Activated CD4-positive, CD25-positive, alpha-beta regulatory T cell treated with anti-CD3 and anti-CD28 coated beads, Interleukin-2, amount 50 U/mL, for 24 hours (primary cell): ENCODE measurements around the gene MRTFB.

Experiments
- ATAC-seq, 2 donors: fragments of 150-1000 bp; cut with Tn5 transposase; one replicate each; pipeline ENCODE4 v1.10.0; 2021; ENCODE audit warnings: mild to moderate bottlenecking in 1 of 2, moderate library complexity in 1 of 2

The MRTFB gene

GRCh38 chr16:14187517-14188338 is 116.6 kb downstream of the MRTFB start:
- no peak for ATAC-seq

GRCh38 chr16:14193316-14193871 is 122.3 kb downstream of the MRTFB start:
- peak; percentile 96 for ATAC-seq

GRCh38 chr16:14194721-14195120 is 123.6 kb downstream of the MRTFB start:
- ATAC-seq = no peak

- no peak for ATAC-seq
Observed at GRCh38 chr16:14196011-14196410, 124.9 kb downstream of the MRTFB start.

GRCh38 chr16:14196539-14196938 is 125.4 kb downstream of the MRTFB start:
- ATAC-seq = no peak

- ATAC-seq = no peak
Observed at GRCh38 chr16:14198012-14198411, 126.9 kb downstream of the MRTFB start.

GRCh38 chr16:14198572-14198971 is 127.5 kb downstream of the MRTFB start:
- ATAC-seq = no peak

- ATAC-seq = no peak
Observed at GRCh38 chr16:14199199-14199598, 128.1 kb downstream of the MRTFB start.

GRCh38 chr16:14199624-14200023 is 128.5 kb downstream of the MRTFB start:
- ATAC-seq = no peak

- no peak for ATAC-seq
Observed at GRCh38 chr16:14202095-14202494, 131.0 kb downstream of the MRTFB start.

GRCh38 chr16:14202697-14203096 is 131.6 kb downstream of the MRTFB start:
- ATAC-seq = no peak

- no peak for ATAC-seq
Observed at GRCh38 chr16:14203166-14203565, 132.0 kb downstream of the MRTFB start.

- no peak for ATAC-seq
Observed at GRCh38 chr16:14205666-14206065, 134.5 kb downstream of the MRTFB start.

- ATAC-seq = no peak
Observed at GRCh38 chr16:14211856-14212543, 140.9 kb downstream of the MRTFB start.

- no peak for ATAC-seq
Observed at GRCh38 chr16:14215941-14216340, 144.8 kb downstream of the MRTFB start.

- no peak for ATAC-seq
Observed at GRCh38 chr16:14219983-14220382, 148.9 kb downstream of the MRTFB start.

- ATAC-seq = no peak
Observed at GRCh38 chr16:14223632-14224031, 152.5 kb downstream of the MRTFB start.

- ATAC-seq = no peak
Observed at GRCh38 chr16:14225457-14225856, 154.3 kb downstream of the MRTFB start.

GRCh38 chr16:14232106-14232864 is 161.2 kb downstream of the MRTFB start:
- no peak for ATAC-seq

GRCh38 chr16:14236401-14236800 is 165.3 kb downstream of the MRTFB start:
- ATAC-seq = no peak

- ATAC-seq = no peak
Observed at GRCh38 chr16:14238756-14239155, 167.6 kb downstream of the MRTFB start.

- no peak for ATAC-seq
Observed at GRCh38 chr16:14239791-14240190, 168.7 kb downstream of the MRTFB start.

- no peak for ATAC-seq
Observed at GRCh38 chr16:14240219-14240843, 169.2 kb downstream of the MRTFB start.
